Transverse colon (tissue), 4 donors: ENCODE results near the gene PRPS1.

Experiments used
- POLR2A ChIP-seq: fragments of 450-650 bp; IDR thresholded peaks from one replicate; pipeline ENCODE4 v1.6.1; 2016; ENCODE audit warnings: antibody characterized with exemption, mild to moderate bottlenecking, moderate library complexity
- POLR2AphosphoS5 ChIP-seq, 3 donors: sonication (generic); formaldehyde crosslinking; IDR thresholded peaks; one replicate each; pipeline ENCODE4 v1.6.1; 2016; ENCODE audit warnings: antibody characterized with exemption in 3 of 3
- TF ChIP-seq, protein P1 (sequence below), 5 experiments: fragments of 200-600 bp in 3 of 5; fragments of 450-650 bp in 2 of 5; sonication (generic) in 3 of 5; IDR thresholded peaks; 1 replicate in 2 of 5; 2 replicates in 3 of 5; pipeline ENCODE4 v1.5.1; 2016 to 2017; ENCODE audit warnings: antibody characterized with exemption in 5 of 5, inconsistent platforms in 3 of 5, mild to moderate bottlenecking in 2 of 5, moderate library complexity in 1 of 5

DNA sequence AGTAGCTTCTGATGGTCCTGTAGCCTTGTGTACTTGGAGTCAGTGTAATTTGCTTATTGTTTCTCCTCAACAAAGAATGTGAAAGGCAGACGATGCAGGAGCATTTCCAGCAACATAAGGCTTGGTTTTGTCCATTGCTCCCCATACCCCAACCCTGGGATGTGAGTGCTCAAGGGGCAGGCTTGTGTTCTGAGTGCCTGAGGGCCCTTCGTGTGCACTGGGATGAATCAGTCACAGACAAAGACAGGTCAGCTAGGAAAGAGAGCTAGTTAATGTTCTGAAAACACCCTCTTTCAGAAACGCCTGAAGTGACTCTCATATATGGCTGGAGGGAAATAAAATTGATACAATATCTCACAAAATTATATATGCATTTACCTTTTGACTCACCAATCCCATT lies 59.1 kb downstream of the PRPS1 start:
- TF ChIP-seq POLR2AphosphoS5 (IDR thresholded peaks at IDR 0.05) (no peak), POLR2A (no peak)
- TF ChIP-seq, protein P1, sequence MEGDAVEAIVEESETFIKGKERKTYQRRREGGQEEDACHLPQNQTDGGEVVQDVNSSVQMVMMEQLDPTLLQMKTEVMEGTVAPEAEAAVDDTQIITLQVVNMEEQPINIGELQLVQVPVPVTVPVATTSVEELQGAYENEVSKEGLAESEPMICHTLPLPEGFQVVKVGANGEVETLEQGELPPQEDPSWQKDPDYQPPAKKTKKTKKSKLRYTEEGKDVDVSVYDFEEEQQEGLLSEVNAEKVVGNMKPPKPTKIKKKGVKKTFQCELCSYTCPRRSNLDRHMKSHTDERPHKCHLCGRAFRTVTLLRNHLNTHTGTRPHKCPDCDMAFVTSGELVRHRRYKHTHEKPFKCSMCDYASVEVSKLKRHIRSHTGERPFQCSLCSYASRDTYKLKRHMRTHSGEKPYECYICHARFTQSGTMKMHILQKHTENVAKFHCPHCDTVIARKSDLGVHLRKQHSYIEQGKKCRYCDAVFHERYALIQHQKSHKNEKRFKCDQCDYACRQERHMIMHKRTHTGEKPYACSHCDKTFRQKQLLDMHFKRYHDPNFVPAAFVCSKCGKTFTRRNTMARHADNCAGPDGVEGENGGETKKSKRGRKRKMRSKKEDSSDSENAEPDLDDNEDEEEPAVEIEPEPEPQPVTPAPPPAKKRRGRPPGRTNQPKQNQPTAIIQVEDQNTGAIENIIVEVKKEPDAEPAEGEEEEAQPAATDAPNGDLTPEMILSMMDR (IDR thresholded peaks at IDR 0.05) = no peak
